HG03095 (cell line): Measurements from ENCODE around the gene MRPL51.

Experiments
- ATAC-seq: cut with Tn5 transposase; IDR thresholded peaks from one replicate; pipeline ENCODE4 v1.9.1; 2021; ENCODE audit warnings: moderate library complexity; ENCODE audit not compliant: unreplicated experiment

MRPL51 gene

DNA sequence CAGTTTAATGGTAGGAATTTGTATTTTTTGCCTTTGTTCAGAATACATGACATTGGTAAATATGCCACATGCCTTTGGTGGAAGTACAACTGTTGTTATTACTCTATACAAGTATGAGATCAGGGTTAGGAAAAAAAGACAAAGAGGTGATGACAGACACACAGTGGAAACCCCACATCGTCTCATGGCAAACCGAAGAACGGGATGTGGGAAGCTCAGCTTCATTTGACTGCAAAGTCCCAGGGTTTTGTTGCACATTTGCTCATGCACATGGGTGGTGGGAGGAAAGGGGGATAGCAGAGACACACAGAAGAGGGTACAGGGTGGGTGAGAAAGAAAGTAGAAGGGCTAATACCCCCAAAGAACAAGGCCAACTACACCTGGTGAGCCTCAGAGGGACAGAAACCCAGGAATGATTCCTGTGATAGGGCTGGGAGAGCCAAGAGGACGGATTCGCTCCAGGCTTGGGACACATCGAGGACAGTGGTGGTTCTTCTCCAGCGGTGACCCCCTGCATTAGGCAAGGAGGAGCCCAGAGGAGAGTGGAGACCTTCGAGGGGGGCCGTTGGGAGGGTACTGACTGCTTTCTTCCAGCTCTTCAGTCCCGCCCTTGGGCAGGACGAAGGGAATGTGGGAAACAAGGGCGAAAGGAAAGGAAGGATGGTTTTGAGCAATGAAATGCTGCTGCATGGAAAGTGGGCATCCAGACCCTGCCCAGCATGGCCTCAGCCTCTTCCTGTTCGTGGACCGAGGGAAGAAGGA lies 30.6 kb downstream of the MRPL51 start:
- ATAC-seq, result no peak

DNA sequence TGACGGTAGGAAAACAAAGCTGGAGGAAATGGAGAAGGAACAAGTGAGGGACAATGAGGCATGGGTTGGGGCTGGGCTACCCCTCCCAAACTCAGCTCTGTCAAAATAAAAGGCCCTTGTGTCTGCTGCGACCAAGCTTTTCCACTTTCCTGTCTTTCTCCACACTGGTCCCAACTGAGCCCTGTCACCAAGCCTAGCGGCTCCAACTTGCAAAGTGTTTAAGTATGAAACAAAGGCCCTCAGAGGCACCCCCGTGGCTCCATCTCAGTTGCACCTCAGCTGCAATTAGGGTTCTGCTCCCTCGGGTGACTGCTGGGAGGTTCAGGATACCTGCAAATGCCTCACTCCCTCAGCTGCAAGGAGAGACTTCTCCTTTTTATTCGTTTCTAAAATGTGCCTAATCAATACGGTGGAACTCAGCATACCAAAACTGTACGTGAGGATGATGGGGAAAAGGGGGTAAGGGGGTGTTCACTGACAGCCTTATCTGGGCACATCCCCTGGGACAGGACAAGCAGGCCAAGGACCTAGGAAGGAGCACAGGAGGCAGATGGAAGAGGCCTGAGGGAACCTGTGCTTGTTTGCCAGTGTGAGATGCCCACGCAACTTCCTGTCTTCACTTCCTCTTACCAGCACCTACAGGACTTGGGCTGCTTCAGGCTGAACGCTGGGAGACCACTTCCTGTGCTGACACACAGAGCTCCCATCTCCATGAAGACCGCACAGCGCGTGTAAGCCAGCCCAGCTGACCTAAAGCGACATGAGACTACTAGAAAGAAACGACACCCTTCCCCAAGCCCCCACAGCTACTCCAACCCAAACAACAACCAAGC lies 31.4 kb downstream of the MRPL51 start:
- no peak for ATAC-seq

DNA sequence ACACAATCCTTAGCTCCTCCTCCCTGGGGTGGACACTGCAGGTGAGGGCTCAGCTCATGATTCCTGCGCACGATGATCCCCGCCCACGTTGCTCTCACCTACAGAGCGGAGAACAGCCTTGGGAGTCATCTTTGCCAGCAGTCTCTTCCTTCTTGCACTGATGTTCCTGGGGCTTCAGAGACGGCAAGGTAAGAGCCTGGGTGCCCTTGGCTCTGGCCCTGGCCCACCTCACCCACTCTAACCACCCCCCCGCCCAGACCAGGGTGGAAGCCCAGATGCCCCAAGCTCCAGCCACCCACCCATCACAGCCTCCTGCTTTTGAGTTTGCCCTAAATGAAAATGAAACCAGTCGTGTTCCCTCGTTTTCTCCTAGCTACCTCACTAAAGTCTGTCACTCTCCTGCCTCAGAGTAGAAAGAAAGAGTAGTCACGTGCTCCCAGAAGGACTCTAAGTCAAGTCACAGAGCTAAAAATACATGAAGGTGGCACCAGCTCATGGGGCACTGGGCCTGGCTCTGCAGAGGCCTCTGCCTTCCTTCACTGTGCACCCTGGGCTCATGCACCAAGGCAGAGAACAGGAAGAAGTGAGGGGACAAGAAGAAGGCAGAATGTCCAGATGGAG lies 32.2 kb downstream of the MRPL51 start:
- ATAC-seq, result no peak

DNA sequence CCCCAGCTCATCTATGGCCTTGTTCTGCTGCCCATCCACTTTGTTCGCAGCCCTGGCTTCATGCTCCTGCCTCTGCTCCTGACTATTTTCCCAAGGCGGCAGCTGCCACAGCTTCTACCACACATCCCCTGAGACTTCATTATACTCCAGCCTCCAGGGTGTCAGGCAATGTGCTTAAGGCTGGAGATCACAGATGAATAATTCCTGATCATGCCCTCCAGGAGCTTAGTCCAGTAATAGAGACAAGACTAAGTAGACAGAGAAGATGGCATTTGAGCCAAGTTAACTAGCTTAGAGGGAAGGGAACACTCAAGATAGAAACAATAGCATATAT lies 34.1 kb downstream of the MRPL51 start:
- no peak for ATAC-seq

DNA sequence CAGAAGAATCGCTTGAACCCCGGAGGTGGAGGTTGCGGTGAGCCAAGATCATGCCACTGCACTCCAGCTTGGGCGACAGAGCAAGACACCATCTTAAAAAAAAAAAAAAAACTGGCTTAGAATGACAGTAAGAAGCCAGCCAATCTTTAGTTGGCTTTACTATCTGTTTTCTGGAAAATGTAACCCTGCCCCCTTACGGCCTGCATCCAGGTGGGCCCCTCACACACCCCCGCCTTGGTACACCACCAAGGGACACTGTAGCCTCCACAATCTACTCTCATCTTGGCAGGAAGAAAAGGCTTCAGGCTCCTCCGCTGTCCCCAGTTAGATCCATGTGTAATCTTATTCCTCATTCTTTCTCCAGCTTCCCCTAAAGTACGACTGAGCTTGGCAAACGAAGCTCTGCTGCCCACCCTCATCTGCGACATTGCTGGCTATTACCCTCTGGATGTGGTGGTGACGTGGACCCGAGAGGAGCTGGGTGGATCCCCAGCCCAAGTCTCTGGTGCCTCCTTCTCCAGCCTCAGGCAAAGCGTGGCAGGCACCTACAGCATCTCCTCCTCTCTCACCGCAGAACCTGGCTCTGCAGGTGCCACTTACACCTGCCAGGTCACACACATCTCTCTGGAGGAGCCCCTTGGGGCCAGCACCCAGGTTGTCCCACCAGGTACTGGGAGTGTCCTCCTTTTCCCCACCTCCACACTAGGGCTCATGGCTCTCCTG lies 34.6 kb downstream of the MRPL51 start:
- no peak for ATAC-seq

DNA sequence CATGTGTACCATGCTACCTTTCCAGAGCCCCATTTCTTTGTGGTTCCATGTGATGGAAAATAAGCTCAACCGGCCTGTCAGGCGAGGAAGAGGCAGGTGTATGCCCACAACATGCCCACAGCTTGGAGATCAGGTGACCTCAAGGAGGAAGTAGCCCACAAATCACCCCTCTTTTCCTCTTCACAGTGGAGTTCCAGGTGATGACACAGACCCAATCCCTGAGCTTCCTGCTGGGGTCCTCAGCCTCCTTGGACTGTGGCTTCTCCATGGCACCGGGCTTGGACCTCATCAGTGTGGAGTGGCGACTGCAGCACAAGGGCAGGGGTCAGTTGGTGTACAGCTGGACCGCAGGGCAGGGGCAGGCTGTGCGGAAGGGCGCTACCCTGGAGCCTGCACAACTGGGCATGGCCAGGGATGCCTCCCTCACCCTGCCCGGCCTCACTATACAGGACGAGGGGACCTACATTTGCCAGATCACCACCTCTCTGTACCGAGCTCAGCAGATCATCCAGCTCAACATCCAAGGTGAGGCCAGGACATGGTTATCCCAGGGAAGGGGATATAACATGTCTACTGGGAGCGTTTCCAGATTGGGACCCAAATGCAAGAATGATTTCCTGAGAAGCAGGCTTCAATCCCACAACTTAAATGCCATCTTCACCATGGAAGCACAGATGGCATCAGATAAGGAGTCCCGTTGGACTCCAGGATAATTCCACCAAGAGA lies 35.7 kb downstream of the MRPL51 start:
- no peak for ATAC-seq

DNA sequence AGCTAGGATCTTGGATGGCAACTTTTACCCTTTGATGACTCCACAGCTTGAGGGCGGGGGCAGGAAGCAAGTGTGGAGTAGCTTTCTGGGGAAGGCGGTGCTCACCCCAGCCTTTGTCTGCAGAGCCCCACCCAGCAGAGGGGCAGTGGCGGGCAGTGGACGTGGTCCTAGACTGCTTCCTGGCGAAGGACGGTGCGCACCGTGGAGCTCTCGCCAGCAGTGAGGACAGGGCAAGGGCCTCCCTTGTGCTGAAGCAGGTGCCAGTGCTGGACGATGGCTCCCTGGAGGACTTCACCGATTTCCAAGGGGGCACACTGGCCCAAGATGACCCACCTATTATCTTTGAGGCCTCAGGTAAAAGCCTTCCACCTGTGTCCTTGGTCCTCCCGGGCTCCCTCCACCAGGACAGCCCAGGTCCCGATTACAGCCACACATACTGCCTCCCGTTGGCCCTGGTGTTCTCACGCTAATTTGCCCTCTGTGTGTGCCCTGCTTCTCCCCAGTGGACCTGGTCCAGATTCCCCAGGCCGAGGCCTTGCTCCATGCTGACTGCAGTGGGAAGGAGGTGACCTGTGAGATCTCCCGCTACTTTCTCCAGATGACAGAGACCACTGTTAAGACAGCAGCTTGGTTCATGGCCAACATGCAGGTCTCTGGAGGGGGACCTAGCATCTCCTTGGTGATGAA lies 40.0 kb downstream of the MRPL51 start:
- no peak for ATAC-seq

DNA sequence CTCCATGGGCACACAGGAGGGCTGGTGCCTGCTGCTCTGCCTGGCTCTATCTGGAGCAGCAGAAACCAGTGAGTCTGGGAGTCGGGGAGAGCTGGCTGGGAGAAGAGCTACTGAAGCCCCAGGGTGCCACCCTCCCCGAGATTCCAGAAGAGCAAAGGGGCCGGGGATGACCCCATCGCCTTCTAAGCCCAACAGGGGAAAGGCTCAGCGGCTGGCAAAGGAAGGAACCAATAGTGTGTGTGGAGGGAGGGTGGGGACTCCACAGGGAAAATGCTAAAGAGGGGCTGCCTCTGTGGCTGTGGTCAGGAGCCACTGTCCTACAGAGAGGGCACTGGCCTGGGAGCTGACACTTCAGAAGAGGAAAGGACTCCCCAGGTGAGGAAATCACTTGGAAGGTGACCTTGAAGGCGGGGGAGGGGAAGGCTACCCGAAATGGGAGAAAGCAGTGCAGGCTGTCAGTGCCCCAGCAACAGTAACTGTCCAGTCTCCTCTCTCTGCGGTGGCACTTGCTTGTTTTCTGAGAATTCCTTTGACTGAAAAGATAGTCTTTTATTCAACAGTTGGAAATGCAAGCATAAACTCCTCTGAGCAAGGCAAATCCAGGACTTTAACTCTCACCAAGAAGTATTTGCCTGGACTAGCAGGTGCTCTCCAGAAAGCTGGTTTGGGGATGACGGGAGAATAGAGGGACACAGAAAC lies 40.7 kb downstream of the MRPL51 start:
- ATAC-seq, result no peak

DNA sequence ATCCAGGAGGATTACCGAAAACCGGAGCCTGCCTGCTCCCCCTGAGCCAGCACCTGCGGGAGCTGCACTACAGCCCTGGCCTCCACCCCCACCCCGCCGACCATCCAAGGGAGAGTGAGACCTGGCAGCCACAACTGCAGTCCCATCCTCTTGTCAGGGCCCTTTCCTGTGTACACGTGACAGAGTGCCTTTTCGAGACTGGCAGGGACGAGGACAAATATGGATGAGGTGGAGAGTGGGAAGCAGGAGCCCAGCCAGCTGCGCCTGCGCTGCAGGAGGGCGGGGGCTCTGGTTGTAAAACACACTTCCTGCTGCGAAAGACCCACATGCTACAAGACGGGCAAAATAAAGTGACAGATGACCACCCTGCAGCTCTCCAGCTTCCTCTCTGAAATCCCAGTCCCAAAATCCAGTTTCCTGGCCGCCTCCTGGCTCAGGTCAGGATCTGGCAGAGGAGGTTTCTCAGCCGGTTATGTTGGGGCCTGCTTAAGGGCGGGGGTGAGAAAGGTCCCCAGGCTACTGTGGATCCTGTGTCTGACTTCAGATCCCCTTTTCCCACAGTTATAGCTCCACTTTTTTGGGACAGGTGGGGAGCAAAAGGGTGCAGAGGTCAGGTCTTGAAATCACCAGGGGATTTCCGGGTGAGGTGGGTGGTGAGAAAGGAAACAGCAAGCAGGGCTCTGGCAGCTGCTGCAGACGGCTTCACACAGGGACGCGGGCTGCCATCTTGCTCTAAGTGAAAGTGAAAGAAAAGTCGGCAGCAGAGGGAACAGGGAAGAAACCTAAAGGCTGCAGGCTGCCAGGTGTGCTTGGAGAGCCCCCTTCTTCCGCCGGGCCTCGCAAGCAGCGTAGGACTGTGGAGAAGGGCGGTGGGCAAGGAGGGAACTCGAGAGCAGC lies 41.5 kb downstream of the MRPL51 start, which contains the start of gene TAPBPL:
TSS of gene TAPBPL (plus strand) at position 695 of the 897 bp plus-strand sequence. CDS start 207 bp downstream, outside the sequence.
- ATAC-seq, result peak; percentile 61

DNA sequence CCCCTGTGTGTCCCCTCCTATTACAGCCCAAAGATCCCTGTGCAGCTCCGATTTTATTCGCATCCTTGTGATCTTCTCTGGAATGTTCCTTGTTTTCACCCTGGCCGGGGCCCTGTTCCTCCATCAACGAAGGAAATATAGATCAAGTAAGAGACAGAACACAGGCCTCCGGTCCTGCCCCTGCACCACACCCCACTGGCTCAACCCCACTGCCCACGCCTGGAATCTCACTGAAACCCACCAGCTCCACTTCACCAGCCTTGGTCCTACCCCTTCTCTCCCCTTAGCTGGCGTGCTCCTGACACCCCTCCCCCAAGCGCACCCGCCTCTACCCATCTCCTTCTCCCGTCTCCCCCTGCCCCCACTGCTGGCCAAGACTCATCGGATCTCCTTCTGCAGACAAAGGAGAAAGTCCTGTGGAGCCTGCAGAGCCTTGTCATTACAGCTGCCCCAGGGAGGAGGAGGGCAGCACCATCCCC lies 42.2 kb downstream of the MRPL51 start:
- no peak for ATAC-seq

DNA sequence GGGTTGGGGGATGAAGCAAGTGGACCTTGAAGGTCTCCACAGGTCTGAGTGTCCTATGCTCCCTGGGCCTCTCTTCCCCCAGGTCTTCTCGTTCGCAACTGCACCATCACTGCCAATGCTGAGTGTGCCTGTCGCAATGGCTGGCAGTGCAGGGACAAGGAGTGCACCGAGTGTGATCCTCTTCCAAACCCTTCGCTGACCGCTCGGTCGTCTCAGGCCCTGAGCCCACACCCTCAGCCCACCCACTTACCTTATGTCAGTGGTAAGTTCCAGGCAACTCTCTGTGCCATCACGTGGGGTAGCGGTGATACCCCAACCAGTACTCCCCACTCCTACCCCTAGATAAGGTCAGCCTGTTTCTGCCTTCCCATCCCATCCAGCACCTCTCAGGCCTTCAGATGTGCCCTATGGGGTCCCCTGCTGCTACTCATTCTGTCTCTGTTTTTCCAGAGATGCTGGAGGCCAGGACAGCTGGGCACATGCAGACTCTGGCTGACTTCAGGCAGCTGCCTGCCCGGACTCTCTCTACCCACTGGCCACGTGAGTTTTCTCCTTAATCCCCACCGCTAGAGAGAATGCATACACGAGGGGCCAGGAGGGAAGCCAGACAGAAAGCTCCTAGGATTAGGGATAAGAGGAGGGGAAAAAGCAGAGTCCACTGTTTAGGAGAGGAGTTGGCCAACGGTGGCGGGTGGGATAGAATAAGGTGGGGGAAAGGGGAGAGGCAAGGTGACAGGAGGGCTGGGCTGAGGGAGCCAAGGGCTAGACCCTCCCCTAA lies 42.8 kb downstream of the MRPL51 start:
- ATAC-seq, result no peak

DNA sequence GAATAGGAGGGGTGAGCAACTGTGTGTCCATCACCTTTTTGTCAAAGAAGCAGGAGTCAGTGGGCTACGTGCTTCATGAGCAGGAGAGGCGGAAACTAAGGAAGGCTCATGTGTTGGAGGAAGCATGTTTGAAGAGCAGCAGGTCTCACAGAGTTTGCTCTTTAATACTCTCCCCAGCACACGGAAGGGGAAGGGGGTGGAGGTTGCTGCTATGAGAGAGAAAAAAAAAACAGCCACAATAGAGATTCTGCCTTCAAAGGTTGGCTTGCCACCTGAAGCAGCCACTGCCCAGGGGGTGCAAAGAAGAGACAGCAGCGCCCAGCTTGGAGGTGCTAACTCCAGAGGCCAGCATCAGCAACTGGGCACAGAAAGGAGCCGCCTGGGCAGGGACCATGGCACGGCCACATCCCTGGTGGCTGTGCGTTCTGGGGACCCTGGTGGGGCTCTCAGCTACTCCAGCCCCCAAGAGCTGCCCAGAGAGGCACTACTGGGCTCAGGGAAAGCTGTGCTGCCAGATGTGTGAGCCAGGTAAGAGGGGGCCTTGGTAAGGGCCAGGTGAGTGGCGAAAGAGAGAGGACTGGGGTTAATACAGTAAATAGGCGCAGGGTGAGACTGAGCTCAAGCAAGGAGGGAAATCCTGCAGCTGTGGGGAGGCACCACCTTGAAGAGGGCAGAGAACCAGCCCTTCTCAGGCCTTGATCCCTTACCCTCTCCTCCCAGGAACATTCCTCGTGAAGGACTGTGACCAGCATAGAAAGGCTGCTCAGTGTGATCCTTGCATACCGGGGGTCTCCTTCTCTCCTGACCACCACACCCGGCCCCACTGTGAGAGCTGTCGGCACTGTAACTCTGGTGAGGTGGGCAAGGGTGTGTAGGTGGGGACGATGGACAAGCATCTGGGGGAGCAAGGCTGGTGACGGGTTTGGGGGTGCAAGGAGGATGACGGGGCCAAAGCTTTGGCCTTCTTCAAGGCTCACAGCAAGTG lies 48.1 kb downstream of the MRPL51 start, which contains the start of gene CD27:
TSS of gene CD27 (plus strand) at position 252 of the 985 bp plus-strand sequence. CDS start at position 393, 141 bp downstream.
- ATAC-seq, result no peak

DNA sequence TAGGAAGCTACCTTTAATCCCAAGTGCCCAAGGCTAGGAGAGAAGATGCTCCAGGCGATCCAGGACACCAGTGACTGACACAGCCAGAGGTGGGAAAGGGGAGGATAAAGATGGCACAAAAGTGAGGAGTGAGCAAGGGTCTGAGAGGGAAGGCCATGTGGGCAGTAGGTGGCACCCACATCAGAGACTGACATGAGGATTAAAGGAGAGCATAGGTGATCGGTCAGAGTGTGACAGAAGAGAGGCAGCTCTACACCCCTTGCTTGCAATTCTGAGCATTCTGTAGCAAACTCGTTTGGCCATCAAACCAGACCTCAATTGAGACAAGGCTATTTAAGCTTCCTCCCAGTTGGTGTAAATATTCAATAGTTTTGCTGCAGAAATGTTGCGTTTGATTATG lies 49.0 kb downstream of the MRPL51 start:
- ATAC-seq, result no peak

DNA sequence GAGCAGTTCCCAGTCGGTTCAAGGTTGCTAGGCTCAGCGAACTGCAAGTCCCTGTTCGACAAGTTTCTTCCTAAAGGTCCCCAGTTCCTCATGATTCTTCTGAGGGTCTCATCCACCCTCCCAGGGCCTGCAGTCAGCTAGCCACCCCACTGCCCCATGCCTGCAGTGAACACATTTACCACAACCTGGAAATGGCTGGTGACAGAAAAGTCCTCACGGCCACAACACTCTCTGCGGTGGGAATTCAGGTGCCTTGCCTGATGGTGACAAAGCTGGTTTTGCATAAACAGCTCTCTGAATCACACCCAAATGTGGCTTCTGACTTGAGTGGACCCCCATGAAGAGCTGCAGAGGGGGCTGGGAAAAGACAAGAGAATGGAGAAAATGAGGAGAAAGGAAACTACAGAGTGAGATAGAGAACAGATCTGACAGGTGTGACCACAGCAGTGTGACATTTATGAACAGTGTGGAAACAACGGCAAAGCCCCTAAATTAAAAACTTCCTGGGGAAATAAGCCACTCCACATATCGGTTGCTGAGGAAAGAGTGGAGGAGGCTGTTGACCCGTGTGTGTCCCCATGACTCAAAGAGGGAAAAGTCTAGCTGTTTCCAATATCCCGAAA lies 49.6 kb downstream of the MRPL51 start:
- no peak for ATAC-seq

DNA sequence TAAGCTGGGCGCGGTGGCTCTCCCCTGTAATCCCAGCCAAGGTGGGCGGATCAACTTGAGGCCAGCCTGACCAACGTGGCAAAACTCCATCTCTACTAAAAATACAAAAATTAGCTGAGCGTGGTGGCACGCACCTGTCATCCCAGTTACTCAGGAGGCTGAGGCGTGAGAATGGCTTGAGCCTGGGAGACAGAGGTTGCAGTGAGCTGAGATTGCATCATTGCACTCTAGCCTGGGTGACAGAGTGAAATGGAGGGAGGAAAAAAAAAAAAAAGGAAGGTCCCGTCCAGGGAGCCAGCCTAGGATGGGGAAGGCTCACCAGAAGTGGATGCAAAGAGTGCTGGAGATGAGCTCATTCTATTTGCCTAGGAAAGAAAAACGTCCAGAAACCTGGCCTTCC lies 50.2 kb downstream of the MRPL51 start:
- no peak for ATAC-seq
